Measurements from ENCODE around the gene MYO7B.
"Not testable (repeated sequence)": the region's sequence is repeated elsewhere in the genome, so short reads cannot be mapped to it uniquely, and the experiment has no call there.

- TF ChIP-seq CTCF, POLR2A (IDR thresholded peaks at IDR 0.05): not testable (repeated sequence)
Observed at GRCh38 chr2:127543013-127543501, 7.6 kb downstream of the MYO7B start.

All from lower leg skin (tissue), 3 donors.